HepG2 (cell line): ENCODE results near the gene MIEF1. TPM values are rescaled to one million over a fixed set of nuclear protein-coding genes. Genes with fewer than 3 reads are reported as not detected.

ENCODE experiments used
- ATF2 ChIP-seq: sonication (generic); formaldehyde crosslinking; IDR thresholded peaks from 2 replicates; pipeline ENCODE4 v1.4.0; 2020; ENCODE audit warnings: missing genetic modification reagents
- E2F1 ChIP-seq: sonication (generic); formaldehyde crosslinking; IDR thresholded peaks from 2 replicates; pipeline ENCODE4 v1.5.0; 2020; ENCODE audit warnings: missing genetic modification reagents
- IKZF5 ChIP-seq: IDR thresholded peaks from 2 replicates; pipeline ENCODE4 v1.6.1; 2018; ENCODE audit warnings: missing genetic modification reagents, mild to moderate bottlenecking, missing compliant biosample characterization
- MTERF4 ChIP-seq: sonication (generic); formaldehyde crosslinking; IDR thresholded peaks from 2 replicates; pipeline ENCODE4 v1.8.0; 2023; ENCODE audit warnings: mild to moderate bottlenecking, missing genetic modification reagents
- RCOR2 ChIP-seq: IDR thresholded peaks from 2 replicates; pipeline ENCODE4 v1.6.1; 2016; ENCODE audit warnings: missing biosample characterization, missing genetic modification reagents
- RFX1 ChIP-seq: fragments of 450-650 bp; IDR thresholded peaks from 2 replicates; pipeline ENCODE4 v1.6.1; 2017
- SALL2 ChIP-seq: sonication (generic); formaldehyde crosslinking; IDR thresholded peaks from 2 replicates; pipeline ENCODE4 v1.8.1; 2023; ENCODE audit warnings: mild to moderate bottlenecking, missing genetic modification reagents, inconsistent platforms
- SIN3B ChIP-seq: fragments of 150-350 bp; IDR thresholded peaks from 2 replicates; pipeline ENCODE4 v1.6.1; 2014; ENCODE audit warnings: low read length
- SMARCE1 ChIP-seq: fragments of 450-650 bp; IDR thresholded peaks from 2 replicates; pipeline ENCODE4 v1.6.1; 2017; ENCODE audit warnings: borderline replicate concordance
- SP2 ChIP-seq: sonication (generic); formaldehyde crosslinking; IDR thresholded peaks from 2 replicates; pipeline ENCODE4 v1.5.1; 2020; ENCODE audit warnings: mild to moderate bottlenecking, missing genetic modification reagents
- TBX3 ChIP-seq: fragments of 450-650 bp; IDR thresholded peaks from 2 replicates; pipeline ENCODE4 v1.6.1; 2017; ENCODE audit warnings: antibody characterized with exemption, mild to moderate bottlenecking, inconsistent platforms, borderline replicate concordance
- ZFP82 ChIP-seq: sonication (generic); formaldehyde crosslinking; IDR thresholded peaks from 2 replicates; pipeline ENCODE4 v1.5.1; 2020; ENCODE audit warnings: mild to moderate bottlenecking, missing genetic modification reagents, borderline replicate concordance
- ZNF235 ChIP-seq: sonication (generic); formaldehyde crosslinking; IDR thresholded peaks from 2 replicates; pipeline ENCODE4 v1.8.1; 2023; ENCODE audit warnings: mild to moderate bottlenecking, missing genetic modification reagents, borderline replicate concordance
- ZNF263 ChIP-seq: sonication (generic); formaldehyde crosslinking; IDR thresholded peaks from 2 replicates; pipeline ENCODE4 v1.4.0; 2020; ENCODE audit warnings: missing genetic modification reagents
- ZNF335 ChIP-seq: sonication (generic); formaldehyde crosslinking; IDR thresholded peaks from 2 replicates; pipeline ENCODE4 v1.4.0; 2020; ENCODE audit warnings: missing genetic modification reagents
- ZNF441 ChIP-seq: sonication (generic); formaldehyde crosslinking; IDR thresholded peaks from 2 replicates; pipeline ENCODE4 v1.7.0; 2021; ENCODE audit warnings: missing genetic modification reagents, borderline replicate concordance
- ZNF749 ChIP-seq: sonication (generic); formaldehyde crosslinking; IDR thresholded peaks from 2 replicates; pipeline ENCODE4 v1.8.0; 2022; ENCODE audit warnings: mild to moderate bottlenecking, missing genetic modification reagents, moderate library complexity, borderline replicate concordance
- polyA plus RNA-seq, 8 experiments: library from polyadenylated mRNA; depleted of rRNA in 3 of 8; stranded (reverse) in 7 of 8; unstranded in 1 of 8; fragments of >200 nt; fragmentation: Illumina TruSeq in 4 of 8; extraction: Trizol in 4 of 8; gene quantifications; 2 replicates each; pipeline versions ENCODE4 v1.2.1 to v1.2.3, GENCODE V29; 2011 to 2016; ENCODE audit warnings: low read depth in 4 of 8, missing spikeins in 1 of 8, mixed read lengths in 1 of 8; ENCODE audit not compliant: insufficient read depth in 1 of 8
- total RNA-seq, 5 experiments: library from RNA; depleted of rRNA; stranded (reverse); fragments of >200 nt; fragmentation: Illumina TruSeq; extraction: Trizol; gene quantifications; 2 replicates each; pipeline ENCODE4 v1.2.3, GENCODE V29; 2016; ENCODE audit warnings: low read depth in 1 of 5

MIEF1 gene
- total and polyA plus RNA-seq, 2 of the 13 experiments (the other 11 are each of a cell fraction or from before 2014, with no cell fraction given), result 21.7 to 34.8 TPM

- no peak for TF ChIP-seq ZNF263
- peak; percentile 70; the same call in 1 of the 2 replicates for TF ChIP-seq IKZF5
- peak; percentile 49; the same call in 1 of the 2 replicates for TF ChIP-seq SIN3B
- peak; percentile 50; the same call in 1 of the 2 replicates for TF ChIP-seq ZNF749 (CRISPR knock-in tag)
- peak; percentile 56 for TF ChIP-seq ATF2 (CRISPR knock-in tag)
- no peak for TF ChIP-seq ZFP82
- no peak for TF ChIP-seq RFX1
- no peak for TF ChIP-seq RCOR2 (CRISPR knock-in tag)
- no peak for TF ChIP-seq E2F1 (CRISPR knock-in tag)
- no peak for TF ChIP-seq ZNF441
- TF ChIP-seq SALL2 (CRISPR knock-in tag), result peak; percentile 78; the same call in 1 of the 2 replicates
- peak; percentile 93 for TF ChIP-seq SP2
- TF ChIP-seq SMARCE1, result no peak
- peak; percentile 74; the same call in 1 of the 2 replicates for TF ChIP-seq ZNF235 (CRISPR knock-in tag)
- no peak for TF ChIP-seq ZNF335 (CRISPR knock-in tag)
- no peak for TF ChIP-seq TBX3
- TF ChIP-seq MTERF4 (CRISPR knock-in tag), result peak; percentile 77
These were observed 30.4 kb downstream of the MIEF1 start, which contains the start of gene RPS19BP1 (continued) for GRCh38 chr22:39532215-39533073.
